Neural crest cell (in vitro differentiated cells): Measurements from ENCODE around the gene MCCC1. TPM values are rescaled to one million over a fixed set of nuclear protein-coding genes. Genes with fewer than 3 reads are reported as not detected.

Experiments used
- DNase-seq: peaks from one replicate; pipeline ENCODE4 v3.0.0; 2021; ENCODE audit warnings: low read depth, mixed read lengths, low spot score
- H3K27ac Mint-ChIP-seq: one replicate; pipeline ENCODE4 v1.8.0; 2021; ENCODE audit warnings: mild to moderate bottlenecking, mixed read lengths; ENCODE audit not compliant: unreplicated experiment
- H3K27me3 Mint-ChIP-seq: 2 replicates; pipeline ENCODE4 v1.8.0; 2021; ENCODE audit warnings: low read depth, mild to moderate bottlenecking, mixed read lengths
- H3K36me3 Mint-ChIP-seq: 2 replicates; pipeline ENCODE4 v1.8.0; 2021; ENCODE audit warnings: low read depth, mild to moderate bottlenecking, mixed read lengths
- H3K4me1 Mint-ChIP-seq: 2 replicates; pipeline ENCODE4 v1.8.0; 2021; ENCODE audit warnings: mixed read lengths
- H3K4me3 Mint-ChIP-seq: one replicate; pipeline ENCODE4 v1.8.0; 2021; ENCODE audit warnings: mild to moderate bottlenecking, mixed read lengths
- H3K9me3 Mint-ChIP-seq: 2 replicates; pipeline ENCODE4 v1.8.0; 2021; ENCODE audit warnings: mixed read lengths
- CTCF ChIP-seq: fragments of 200-600 bp; sonication (generic); conservative IDR thresholded peaks from 2 replicates; pipeline ENCODE4 v1.5.0; 2021; ENCODE audit warnings: antibody characterized with exemption, mild to moderate bottlenecking
- total RNA-seq: library from RNA; stranded (reverse); gene quantifications from 2 replicates; pipeline ENCODE4 v1.2.1, GENCODE V29; 2021

Gene MCCC1
- total RNA-seq, 1 donor from 2014 or later = 30.6 TPM

GRCh38 chr3:183123891-183124290 lies 24.6 kb upstream of the MCCC1 start:
- no peak overlapping the region for H3K27ac Mint-ChIP-seq
- H3K36me3 Mint-ChIP-seq = no peaks in the 10 kb centered on the region
- peaks cover 11% of the 10 kb centered on the region for H3K27me3 Mint-ChIP-seq
- H3K9me3 Mint-ChIP-seq = peaks cover 2% of the 10 kb centered on the region
- no peak for DNase-seq
- TF ChIP-seq CTCF = no peak
- no peak overlapping the region for H3K4me3 Mint-ChIP-seq
- H3K4me1 Mint-ChIP-seq = no peaks in the 10 kb centered on the region

- Mint-ChIP-seq H3K36me3 (no peaks in the 10 kb centered on the region), H3K27ac (no peak overlapping the region), H3K27me3 (peaks cover 25% of the 10 kb centered on the region), H3K4me1 (no peaks in the 10 kb centered on the region), H3K4me3 (no peak overlapping the region), H3K9me3 (no peaks in the 10 kb centered on the region)
- no peak for DNase-seq
- peak; percentile 98 for TF ChIP-seq CTCF
These were observed 23.1 kb upstream of the MCCC1 start for GRCh38 chr3:183122257-183122932.

- Mint-ChIP-seq H3K4me3 (no peak overlapping the region), H3K36me3 (no peaks in the 10 kb centered on the region), H3K27ac (no peak overlapping the region)
These were observed 21.4 kb upstream of the MCCC1 start for GRCh38 chr3:183120538-183121215.

GRCh38 chr3:183117056-183117455 lies 17.8 kb upstream of the MCCC1 start:
- Mint-ChIP-seq H3K4me1 (peaks cover 7% of the 10 kb centered on the region), H3K27me3 (peaks cover 61% of the 10 kb centered on the region), H3K27ac (no peak overlapping the region), H3K4me3 (peak overlapping the region; percentile 44), H3K36me3 (no peaks in the 10 kb centered on the region), H3K9me3 (no peaks in the 10 kb centered on the region)
- no peak for TF ChIP-seq CTCF
- DNase-seq = no peak

More at GRCh38 chr3:183120538-183121215, 21.4 kb upstream of the MCCC1 start:
- DNase-seq = no peak
- H3K9me3 Mint-ChIP-seq = no peaks in the 10 kb centered on the region
- no peaks in the 10 kb centered on the region for H3K4me1 Mint-ChIP-seq
- TF ChIP-seq CTCF = no peak
- H3K27me3 Mint-ChIP-seq = peaks cover 42% of the 10 kb centered on the region

GRCh38 chr3:183116025-183116614 lies 16.8 kb upstream of the MCCC1 start:
- peak overlapping the region; percentile 86 for H3K4me3 Mint-ChIP-seq
- TF ChIP-seq CTCF = no peak
- H3K9me3 Mint-ChIP-seq = no peaks in the 10 kb centered on the region

More at GRCh38 chr3:183116025-183116614, 16.8 kb upstream of the MCCC1 start:
- peaks cover 61% of the 10 kb centered on the region for H3K27me3 Mint-ChIP-seq
- no peaks in the 10 kb centered on the region for H3K36me3 Mint-ChIP-seq
- H3K4me1 Mint-ChIP-seq = peaks cover 7% of the 10 kb centered on the region
- peak; percentile 66 for DNase-seq
- H3K27ac Mint-ChIP-seq = no peak overlapping the region
